Stimulated activated CD8-positive, alpha-beta memory T cell treated with anti-CD3 and anti-CD28 coated beads, Interleukin-4, amount 100 ng/mL, for 1 hour (primary cell): ENCODE data around the gene MVD.
A peak's percentile ranks its signal among the peaks of the same experiment; 100 is the strongest.

Experiments used
- DNase-seq, 2 donors: peaks; one replicate each; pipeline ENCODE4 v3.0.0-alpha.2; 2020; ENCODE audit warnings: low read depth in 2 of 2, low spot score in 1 of 2

MVD gene, protein sequence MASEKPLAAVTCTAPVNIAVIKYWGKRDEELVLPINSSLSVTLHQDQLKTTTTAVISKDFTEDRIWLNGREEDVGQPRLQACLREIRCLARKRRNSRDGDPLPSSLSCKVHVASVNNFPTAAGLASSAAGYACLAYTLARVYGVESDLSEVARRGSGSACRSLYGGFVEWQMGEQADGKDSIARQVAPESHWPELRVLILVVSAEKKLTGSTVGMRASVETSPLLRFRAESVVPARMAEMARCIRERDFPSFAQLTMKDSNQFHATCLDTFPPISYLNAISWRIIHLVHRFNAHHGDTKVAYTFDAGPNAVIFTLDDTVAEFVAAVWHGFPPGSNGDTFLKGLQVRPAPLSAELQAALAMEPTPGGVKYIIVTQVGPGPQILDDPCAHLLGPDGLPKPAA

DNA sequence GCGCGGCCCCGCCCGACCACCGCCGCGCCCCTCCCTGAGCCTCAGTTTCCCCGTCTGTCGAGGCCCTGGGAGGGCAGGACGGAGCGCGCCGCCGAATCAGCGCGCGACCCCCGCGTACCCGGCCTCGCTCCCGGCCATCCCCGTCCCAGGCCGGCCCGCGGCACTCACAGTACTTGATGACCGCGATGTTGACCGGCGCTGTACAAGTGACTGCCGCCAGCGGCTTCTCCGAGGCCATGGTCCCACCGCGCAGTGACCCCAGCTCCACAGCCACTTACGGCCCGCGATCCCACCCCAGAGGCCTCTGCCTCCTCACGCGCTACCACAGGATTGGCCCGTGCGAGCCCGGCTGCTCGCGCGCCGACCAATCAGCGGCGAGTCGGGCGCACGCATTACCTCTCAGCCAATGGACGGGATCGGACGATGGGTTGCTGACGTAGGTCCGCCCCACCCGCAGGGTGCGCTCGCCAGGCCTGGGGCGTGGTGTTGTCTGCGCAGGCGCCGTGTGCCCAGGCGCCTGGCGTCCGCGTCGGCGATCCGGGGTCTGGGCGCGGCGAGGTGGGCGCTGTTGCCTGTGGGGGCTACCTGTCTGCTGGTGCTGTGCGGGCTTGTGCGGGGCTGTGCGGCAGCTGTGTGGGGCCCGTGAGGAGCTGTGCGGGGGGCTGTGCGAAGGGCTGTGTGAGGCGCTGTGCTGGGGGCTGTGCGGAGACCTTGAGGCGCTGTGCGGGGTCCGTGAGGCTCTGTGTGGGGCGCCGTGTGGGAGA, at the start of gene MVD:
MVD (minus strand) TSS at position 249 of the 764 bp plus-strand sequence; CDS start at position 238, 11 bp downstream.
- DNase-seq, result peak; percentile 75 to 91

DNA sequence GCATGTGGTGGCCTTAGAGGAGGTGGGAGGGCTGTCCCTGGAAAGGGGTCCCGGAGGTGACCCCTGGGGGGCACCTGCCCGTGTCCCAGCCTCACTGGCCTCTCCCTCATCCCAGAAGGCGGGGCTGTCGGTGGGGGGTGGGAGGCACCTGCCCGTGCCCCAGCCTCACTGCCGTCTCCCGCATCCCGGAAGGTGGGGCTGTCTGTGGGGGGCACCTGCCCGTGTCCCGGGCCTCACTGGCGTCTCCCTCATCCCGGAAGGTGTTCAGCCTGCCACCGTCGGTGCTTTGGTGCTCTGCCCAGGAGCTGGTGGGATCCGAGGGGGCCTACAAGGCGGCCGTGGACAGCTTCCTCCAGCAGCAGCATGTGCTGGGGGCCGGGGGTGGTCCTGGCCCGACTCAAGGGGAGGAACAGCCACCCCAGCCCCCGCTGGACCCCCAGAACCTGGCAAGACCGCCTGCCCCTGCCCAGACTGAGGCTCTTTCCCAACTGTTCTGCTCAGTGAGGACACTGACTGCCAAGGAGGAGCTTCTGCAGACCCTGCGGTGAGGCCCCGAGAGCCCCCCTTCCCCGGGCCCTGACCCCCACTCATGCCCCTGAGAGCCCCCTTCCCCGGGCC, 49.6 kb upstream of the MVD start:
- no peak for DNase-seq

DNA sequence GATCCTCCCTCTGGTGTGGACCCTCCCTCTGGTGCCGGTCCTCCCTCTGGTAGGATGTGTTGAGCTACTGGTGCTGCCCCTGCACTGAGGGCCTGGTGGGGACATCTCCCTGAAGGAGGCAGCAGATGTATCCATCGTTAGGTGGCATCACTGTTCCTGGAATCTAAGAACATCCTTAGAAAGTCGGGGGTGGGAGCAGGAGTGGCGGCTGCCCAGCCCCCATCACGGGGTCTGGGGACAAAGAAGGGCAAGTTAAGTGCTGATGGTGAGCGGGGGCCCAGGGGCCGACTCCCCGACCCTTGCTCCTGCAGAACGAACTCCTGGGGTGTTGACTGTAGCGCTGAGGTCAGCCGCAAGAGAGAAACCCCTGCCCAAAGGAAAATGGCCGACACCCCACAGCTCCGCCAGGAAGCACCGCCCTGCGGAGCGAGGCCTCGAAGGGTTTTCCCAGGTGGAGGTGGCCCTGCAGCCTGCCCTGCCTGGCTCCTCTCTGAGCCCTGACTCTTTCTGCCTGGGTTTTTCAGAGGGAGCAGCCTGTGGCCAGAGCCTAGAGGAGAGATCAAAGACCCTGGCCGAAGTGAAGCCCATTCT, 49.0 kb upstream of the MVD start:
- no peak for DNase-seq

DNA sequence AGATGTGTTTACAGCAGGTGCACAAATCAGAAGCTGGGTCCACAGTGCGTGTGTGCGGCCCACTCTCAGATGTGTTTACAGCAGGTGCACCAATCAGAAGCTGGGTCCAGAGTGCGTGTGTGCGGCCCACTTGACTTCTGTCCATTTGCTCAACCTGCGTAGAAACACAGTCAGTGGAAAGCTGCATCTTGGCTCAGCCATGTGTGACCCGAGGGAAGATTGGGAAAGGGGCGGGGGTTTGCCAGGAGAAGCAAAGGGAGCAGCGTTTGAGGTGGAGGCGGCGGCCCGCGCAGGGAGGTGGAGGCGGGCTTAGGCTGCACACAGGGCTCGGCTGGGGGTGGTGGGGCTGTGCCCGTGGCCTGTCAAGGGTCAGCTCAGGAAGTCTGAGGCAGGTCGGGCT, 47.7 kb upstream of the MVD start:
- DNase-seq, result no peak

DNA sequence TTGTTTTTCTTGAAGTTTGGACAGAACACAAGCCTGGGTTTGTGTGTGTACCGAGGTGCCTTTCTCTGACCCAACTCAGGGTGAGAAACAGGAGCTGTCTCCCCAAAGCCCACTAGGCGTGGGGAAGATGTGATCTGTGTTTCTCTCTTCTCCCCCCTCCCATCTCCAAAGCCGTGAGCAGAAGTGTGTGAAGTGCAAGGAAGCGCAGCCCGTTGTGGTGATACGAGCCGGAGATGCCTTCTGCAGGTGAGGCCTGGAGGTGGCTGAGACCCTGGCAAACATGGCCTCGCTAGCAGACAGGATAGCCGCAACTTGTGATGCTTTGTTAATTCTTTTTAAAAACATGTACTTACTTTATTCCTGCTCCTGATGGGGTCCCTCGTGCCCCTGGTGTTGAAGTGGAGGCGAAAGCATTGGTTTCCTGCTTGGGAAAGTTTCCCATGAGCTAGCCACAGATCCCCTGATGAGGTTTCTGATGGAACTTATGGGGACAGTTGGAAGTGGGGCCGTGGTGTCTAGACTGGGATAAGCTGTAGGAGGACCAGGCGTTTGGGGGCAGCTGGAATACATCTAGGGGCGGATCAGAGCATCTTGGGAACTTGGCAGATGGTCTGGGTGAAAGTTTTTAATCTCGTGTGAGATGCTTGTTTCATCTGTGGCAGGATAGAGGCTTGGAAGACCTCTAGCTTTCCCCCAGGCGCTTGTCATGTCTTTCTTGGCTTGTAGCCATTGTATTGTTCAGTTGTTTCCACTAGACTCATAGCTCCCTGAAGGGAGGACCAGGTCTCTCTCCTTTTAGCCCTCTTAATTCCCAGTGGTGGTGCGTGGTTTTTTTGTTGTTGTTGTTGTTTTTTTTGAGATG, 44.3 kb upstream of the MVD start:
- DNase-seq, result no peak

DNA sequence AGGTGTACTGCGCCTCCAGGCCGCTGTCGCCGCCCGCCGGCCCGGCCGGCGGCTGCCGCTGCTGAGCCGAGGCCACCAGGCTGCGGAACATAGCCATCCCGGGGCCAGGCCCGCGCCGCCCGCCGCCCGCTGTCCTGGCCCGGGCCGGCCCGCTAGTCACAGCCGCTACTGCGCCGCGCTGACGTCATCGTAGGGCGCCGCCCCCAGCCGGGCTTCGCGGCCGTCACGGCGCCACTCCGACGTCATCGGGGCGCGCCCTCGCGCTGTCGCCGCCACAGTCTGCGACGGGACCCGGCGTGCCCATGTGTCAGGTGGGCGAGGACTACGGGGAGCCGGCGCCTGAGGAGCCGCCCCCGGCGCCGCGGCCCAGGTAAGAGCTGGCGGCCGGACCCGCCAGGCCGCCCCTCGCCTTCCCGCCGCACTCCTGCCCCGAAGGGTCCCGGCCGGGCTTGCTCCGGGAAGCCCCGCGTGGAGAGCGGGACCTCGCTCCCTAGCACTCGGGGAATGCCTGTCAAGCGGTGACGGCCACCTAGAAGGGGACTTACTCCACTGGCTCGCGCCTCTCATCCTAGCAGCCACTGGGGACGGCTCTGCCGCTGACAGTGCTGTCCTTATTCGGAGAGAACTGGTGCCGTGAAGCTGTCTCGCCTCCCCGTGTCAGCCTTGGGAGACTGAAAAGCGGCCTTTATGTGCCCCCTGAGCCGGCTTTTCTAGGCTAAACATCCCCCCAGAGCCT, 43.5 kb upstream of the MVD start, which contains the start of the genes CTU2 and RNF166:
CTU2 (plus strand) TSS at position 275 of the 736 bp plus-strand sequence; CDS start at position 303, 28 bp downstream.
RNF166 (minus strand) TSS at position 180 of the 736 bp plus-strand sequence; CDS start at position 97, 83 bp downstream.
- DNase-seq, result peak; percentile 84 to 86

DNA sequence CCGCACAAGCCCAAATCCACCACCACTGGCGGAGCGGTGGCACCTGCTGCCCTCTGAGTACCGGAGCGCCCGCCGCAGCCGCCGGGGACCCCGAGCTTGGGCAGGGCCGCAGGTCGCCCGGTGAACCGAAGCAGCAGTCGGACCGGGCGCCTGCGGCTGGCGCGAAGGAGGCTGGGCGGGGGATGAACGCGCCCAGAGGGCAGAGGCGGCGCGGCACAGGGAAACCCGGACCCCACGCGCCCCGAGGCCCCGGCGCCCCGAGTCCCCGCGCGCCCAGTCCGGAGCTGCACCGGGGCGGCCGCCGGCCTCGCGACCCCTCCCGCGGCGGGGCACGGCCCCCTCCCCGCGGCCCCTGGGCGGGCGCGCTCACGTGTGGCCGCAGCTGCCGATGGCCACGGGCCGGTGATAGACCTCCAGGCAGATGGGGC, 42.9 kb upstream of the MVD start:
- no peak for DNase-seq

DNA sequence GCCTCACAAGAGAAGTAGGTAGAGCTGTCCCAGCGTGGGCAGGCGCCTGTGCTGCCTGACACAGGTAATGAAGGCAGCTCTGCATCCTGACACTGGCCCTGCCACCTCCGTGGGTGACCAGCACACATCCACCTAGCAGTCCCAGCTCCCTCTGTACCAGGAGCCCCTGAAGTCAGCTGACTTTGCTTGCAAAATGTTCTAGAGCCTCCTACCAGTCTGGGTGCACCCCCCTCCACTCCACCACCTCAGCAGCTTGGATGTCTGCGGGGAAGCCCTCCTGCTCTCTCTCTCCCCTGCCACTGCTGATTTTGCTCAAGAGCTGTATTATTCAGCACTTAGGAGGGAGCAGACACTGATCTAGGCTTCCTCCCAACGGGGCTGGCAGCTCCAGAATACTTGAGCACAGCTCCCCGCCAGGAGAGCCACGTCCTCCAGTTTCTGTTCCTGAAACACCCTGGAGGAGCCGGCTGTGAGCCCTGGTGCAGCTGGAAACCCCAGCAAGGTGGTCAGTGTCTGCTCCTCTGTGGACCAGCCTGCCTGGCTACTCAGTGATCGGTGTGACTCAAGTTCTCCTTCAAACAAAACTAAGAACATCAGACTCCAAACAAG, 42.3 kb upstream of the MVD start:
- DNase-seq, result no peak

DNA sequence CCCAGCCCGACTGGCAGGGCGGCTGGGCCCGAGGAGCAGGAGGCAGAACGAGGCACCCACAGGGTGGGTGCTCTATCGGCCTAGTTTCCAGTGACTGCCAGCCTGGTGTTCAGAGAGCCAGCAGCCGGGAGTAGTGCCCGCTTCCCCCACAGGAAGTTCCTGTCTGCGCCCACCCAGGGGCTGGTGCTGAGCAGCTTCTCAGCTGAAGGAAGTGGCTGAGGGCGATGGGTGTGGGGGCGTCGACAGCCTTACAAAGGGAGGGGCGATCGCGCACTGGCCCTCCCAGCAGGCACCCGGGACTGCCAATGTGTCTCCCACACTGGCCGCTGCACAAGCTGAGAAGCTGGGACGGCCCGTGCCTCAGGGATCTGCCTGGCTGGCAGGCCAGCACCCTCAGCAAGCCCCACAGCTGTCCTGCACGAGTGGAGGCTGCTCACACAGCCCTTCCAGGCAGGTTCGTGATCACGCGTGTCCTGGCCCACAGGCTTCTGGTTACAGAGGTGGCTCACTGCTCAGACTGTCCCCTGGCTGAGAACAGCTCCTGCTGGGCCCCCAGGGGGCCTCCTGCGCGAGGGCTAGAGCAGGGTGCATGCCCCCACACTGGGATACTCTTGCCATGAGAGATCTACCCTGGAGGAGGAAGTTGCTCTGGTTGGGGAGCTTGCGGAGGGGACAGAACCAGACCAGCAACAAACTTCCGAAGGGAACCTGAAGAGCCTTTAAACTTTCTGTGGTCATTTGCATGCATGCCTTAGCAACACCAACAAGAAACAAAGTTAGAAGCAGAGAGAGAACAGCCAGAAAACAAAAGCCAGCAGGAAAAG, 40.8 kb upstream of the MVD start:
- DNase-seq, result peak; percentile 39 to 54

DNA sequence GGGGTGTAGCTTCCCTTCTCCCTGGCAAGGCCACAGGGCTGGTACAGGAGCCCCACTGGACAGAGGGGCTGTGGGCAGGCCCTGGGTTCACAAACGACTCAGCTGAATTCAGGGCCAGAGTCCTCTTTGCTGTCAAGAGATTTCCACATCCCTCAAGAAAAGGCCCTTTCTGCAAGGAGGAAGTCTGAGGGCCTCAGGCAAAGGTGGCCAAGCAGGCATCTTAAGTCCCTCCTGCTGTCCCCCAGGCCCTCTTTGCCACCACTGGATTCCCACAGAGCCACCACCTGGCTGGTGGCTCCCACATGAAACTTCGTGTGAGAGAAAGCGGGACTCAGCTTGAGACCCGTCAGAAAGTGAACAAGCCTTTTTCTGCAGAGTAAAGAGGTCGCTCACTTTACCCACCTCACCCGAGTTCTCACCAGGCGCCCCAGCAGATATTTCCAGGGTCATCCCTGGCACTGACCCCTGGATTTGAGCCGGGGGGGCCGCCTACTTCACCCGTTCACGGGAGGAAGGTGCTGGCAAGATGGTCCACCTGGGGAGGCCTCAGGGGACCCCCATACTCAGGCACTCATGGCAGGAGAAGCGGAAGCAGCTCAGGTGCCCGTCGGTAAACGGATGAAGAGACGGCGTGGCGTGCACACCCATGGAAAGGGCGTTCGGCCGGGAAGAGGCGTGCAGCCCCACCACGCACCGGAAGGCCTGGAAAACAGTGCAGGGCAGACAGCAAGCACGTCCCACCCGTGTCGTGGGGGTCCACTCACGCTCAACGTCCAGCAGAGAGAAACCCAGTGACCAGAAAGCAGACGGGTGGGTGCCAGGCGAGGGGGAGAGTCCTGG, 39.7 kb upstream of the MVD start:
- no peak for DNase-seq

DNA sequence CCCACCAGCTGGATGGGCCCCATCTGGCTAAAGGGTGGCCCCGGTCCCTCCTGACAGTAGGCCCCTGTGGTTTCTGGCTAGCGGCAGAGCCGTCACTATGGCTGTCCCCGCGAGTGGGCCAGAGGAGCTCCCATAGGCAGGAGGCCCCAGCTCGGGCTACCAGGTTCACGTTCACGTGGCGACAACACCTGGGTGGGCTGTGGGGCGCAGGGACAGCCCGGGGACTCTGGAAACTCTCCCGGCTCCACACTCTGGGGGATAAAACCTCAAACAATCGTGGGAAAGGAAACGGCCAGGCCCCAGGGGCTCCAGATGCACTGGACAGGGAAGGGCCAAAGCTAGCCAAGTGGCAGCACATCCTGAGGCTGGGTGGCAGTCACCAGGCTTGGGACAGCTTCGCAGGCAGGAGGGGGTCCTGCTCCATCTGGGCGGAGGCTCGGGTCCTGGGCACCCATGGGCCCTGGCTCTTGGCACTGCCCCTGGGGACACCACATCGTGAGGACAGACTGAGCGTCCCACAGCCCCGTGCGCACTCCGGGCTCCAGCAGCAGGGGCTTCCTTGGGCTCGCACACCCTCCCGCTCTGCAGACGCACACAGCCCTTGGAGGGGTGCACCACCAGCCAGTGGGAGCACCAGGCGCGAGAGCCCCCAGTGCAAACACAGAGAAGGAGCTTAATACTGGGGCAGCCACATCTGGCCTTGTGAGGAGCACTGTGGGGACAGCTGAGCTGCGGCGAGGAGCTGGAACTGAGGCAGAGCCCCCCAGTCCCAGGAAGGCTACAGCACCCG, 38.9 kb upstream of the MVD start:
- DNase-seq, result no peak

DNA sequence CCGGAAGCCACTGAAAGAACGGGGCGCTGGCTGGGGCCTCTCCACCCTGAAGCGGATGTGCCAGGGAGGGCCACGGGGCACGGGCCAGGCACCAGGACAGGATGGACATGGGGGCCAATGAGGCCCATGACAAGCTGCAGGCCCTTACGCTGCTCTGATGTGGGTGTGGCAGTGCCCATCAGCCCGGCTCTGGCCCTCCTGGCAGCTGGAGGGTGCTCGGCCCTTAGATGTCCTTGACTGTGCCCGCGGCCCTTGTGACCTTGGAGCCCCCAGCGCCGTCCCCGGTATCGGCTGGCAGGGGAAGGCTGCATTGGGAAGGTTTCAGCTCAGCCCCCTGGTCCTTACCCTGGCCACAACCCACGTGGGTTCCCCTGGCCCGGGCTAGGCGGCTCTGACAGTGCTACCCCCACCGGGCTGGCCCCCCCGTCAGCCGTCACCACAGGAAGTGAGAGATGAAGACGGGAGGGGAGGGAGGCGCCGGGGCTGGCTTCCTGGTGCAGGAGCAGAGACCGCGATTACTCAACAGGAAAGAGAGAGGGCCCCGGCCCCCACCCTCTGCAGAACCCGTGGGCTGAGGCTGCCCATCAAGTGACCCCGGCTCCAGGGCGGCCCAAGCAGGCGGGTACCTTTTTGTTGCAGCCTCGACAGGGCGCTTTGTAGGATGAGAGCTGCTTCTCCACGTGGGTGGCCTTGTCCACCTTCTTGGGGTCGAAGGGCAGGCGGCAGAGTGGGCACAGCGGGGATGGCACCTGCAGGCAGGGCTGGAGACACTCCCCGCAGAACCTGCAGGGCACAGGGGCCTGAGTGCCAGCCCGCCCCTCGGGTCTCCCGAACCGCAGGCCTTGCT, 38.0 kb upstream of the MVD start:
- DNase-seq, result peak; percentile 94

DNA sequence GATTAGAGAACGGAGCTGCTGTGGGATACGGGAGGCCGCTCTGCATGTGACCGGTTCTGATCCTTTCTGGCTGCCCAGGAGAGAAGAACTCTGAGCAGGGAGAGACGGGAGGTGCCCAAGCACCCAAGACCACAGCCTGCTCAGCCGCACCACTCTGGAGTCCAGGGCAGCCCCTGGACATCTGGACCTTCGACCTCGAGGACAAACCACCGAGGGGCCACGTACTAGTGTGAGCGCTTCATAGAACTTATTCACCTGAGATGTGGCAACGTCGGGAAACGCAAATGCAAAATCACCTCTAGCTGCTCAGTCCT, 37.4 kb upstream of the MVD start:
- no peak for DNase-seq

DNA sequence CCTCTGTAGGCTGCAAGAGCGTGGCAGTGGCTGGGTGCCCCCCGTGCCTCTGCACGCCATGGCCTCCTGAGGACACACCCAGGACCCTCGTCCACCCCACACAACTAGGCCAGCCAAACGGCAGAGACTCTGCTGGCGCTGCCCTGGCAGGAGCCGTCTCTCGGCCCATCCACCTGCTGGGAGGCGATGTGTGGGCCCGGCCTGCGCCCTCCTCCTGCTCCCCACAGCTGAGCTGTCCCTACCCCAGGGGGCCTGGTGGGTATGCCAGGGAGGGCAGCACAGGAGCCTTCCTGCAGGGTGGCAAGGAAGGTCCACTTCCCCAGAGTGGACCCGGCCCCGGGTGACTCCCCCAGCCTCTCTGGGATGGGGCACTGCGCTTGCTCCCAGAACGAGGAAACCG, 36.3 kb upstream of the MVD start:
- no peak for DNase-seq

DNA sequence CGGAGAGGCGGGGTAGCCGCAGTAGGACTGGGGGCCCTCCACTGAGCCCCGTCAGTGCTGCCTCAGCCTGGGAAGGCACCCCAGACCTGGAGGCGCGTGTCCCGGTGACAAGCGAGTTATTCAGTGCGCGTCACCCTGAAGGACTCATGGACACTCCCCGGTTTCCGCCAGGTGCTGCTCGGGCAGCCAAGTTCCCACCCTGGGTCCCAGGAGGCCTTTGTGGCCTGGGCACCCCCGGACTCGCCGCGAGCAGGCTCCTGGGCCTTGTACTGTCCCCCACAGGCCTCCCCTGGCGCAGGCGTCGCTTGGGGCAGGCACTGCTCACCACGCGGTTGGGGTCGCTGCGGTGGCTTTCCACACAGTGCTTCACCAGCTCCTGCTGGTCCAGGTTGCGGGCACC, 35.8 kb upstream of the MVD start:
- DNase-seq, result no peak
